Muscle layer of colon (tissue), 2 donors: Measurements from ENCODE around the gene RAD18.

Source experiments
- H3K27ac ChIP-seq: one replicate; pipeline ENCODE4 v1.7.0; 2013; ENCODE audit warnings: low read depth, mild to moderate bottlenecking, low read length, moderate library complexity
- H3K27me3 ChIP-seq, 2 donors: one replicate each; pipeline ENCODE4 v1.7.0; 2013; ENCODE audit warnings: low read length in 2 of 2, mild to moderate bottlenecking in 2 of 2; ENCODE audit not compliant: insufficient read depth in 2 of 2, control insufficient read depth in 1 of 2
- H3K36me3 ChIP-seq: one replicate; pipeline ENCODE4 v1.7.0; 2013; ENCODE audit warnings: mild to moderate bottlenecking, low read length; ENCODE audit not compliant: insufficient read depth
- H3K4me1 ChIP-seq: one replicate; pipeline ENCODE4 v1.7.0; 2013; ENCODE audit warnings: mild to moderate bottlenecking, low read length; ENCODE audit not compliant: insufficient read depth
- H3K4me3 ChIP-seq, 2 donors: one replicate each; pipeline ENCODE4 v1.7.0; 2013; ENCODE audit warnings: low read length in 2 of 2, low read depth in 1 of 2, mild to moderate bottlenecking in 1 of 2, moderate library complexity in 1 of 2
- H3K9ac ChIP-seq: one replicate; pipeline ENCODE4 v1.7.0; 2013; ENCODE audit warnings: low read length
- H3K9me3 ChIP-seq: one replicate; pipeline ENCODE4 v1.7.0; 2013; ENCODE audit warnings: mild to moderate bottlenecking, low read length
- donor health status: abdominal sarcoma.
- donor health status: Adenocarcinoma of cecum.

Gene RAD18

DNA sequence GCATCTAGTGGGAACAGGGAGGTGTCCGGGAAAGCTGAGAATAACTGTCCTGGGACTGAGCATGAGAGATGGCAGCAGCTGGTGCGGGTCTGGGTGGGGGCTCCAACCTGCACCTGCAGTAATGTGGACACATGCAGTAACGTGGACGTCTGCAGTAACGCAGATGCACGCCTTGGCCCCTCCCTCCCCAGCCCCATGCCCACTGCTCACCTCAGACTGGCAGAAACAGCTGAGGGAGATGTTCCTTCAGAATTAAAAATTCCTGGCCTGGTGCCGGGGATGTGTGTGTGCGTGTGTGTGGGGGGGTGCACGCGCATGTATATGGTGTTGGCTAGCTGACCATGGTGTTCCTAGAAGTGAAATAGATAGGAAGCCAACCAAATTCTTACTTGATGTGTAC, 107.2 kb downstream of the RAD18 start:
- no peaks in the 10 kb centered on the region for H3K4me1 ChIP-seq
- H3K27me3 ChIP-seq: no peaks in the 10 kb centered on the region
- no peak overlapping the region for H3K4me3 ChIP-seq
- H3K27ac ChIP-seq: no peak overlapping the region
- no peaks in the 10 kb centered on the region for H3K36me3 ChIP-seq
- H3K9ac ChIP-seq: no peak overlapping the region
- no peaks in the 10 kb centered on the region for H3K9me3 ChIP-seq

DNA sequence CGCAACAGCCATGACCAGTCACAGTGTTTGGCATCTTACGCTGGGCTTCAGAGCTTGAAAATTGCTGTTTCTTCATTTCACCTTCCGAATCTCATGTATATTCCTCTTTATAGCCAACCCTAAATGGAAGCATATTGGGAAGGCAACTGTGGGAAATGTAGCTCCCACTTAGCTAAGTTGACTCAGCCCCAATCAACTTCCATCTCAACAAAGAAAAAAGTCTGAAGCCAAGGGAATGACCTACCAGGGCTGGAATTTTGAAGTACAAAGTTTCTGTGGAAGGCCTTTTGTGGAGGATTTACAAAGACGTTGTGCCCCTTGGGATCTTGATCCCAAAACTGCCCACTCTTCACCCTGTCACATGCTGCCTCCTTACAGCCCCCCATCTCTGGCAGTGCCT, 108.6 kb downstream of the RAD18 start:
- no peaks in the 10 kb centered on the region for H3K27me3 ChIP-seq
- no peaks in the 10 kb centered on the region for H3K4me1 ChIP-seq
- H3K9me3 ChIP-seq: no peaks in the 10 kb centered on the region
- no peak overlapping the region for H3K4me3 ChIP-seq
- no peaks in the 10 kb centered on the region for H3K36me3 ChIP-seq
- H3K27ac ChIP-seq: no peak overlapping the region
- H3K9ac ChIP-seq: no peak overlapping the region

DNA sequence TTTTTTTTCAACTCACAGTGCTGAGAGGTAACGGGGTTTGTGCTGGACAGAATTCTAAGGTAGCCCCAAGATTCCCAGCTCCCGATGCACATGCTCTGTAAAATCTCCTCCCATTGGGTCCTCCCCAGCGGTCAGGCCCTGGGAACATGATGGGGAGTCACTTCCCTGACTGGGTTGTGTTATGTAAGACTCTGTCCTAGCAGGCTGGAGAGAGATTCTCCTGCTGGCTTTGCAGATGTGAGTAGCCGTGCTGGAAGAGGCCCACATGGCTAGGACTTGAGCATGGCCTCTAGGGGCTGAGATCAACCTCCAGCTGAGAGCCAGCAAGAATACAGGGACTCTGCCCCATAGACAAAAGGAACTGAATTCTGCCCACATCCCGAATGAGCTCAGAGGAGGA, 110.2 kb downstream of the RAD18 start:
- H3K27ac ChIP-seq: no peak overlapping the region
- no peak overlapping the region for H3K4me3 ChIP-seq
- no peaks in the 10 kb centered on the region for H3K9me3 ChIP-seq
- no peaks in the 10 kb centered on the region for H3K36me3 ChIP-seq
- H3K4me1 ChIP-seq: no peaks in the 10 kb centered on the region
- no peaks in the 10 kb centered on the region for H3K27me3 ChIP-seq
- H3K9ac ChIP-seq: no peak overlapping the region

DNA sequence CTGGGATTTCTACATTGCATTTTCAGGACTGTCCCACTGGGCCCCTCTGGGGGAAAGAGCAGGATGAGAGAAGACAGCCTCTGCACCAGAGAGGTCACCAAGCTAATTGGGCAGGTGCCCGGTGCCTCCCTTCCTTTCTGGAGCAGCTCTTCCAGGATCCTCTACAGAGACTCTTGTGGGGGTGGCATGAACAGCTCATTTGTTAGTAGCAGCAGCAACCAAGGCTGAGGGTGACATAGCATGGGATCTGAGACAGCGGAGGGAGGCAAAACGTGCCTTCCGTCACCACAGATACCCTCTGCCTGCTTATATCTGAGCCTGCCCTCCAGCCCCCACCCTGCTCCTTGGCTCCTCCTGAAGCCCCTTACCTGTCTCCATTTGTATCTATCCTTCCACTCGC, 110.8 kb downstream of the RAD18 start:
- Histone ChIP-seq H3K27me3 (no peaks in the 10 kb centered on the region), H3K9ac (no peak overlapping the region), H3K4me1 (no peaks in the 10 kb centered on the region), H3K27ac (no peak overlapping the region), H3K4me3 (no peak overlapping the region), H3K9me3 (no peaks in the 10 kb centered on the region), H3K36me3 (no peaks in the 10 kb centered on the region)

DNA sequence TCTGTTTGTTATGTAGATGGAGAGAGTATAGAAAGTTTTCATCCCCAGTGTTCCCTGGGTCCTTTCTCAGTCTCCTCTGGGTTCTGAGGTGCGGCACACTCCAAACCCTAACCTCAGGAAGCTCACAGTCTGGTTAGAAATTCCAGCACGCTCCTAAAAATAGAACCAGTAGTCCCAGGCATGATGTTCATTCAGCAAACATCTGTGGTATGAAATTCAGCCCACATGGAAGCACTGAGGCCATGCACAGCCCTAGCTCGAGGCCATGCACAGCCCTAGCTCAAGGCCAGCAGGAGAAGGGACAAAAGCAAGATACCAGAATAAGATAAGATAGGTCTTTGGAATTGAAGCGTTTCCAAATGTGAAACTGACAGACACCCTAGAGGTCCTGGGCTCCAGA, 111.6 kb downstream of the RAD18 start:
- H3K36me3 ChIP-seq: no peaks in the 10 kb centered on the region
- no peak overlapping the region for H3K27ac ChIP-seq
- no peaks in the 10 kb centered on the region for H3K27me3 ChIP-seq

DNA sequence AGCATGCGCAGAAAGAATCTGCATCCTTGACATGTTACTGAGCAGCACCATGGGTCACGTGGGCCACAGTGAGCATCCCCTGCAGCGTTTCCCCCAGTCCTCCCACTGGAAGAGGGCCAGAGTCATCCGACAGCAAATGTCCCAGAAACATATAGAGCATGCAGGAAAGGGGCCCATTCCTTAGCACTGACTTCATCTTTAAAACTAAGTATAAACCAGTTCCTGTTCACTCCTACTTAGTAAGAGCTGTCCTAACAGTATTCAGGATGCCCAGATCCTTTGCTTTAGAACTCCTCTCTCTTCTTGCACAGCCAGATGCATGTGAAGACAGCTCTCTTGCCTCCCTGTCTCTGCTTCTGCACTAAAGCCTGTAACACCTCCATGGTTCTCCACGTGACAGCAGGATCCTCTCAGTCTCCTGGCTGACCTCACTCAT, 114.6 kb downstream of the RAD18 start:
- Histone ChIP-seq H3K4me3 (no peak overlapping the region), H3K9ac (no peak overlapping the region), H3K27ac (no peak overlapping the region), H3K4me1 (no peaks in the 10 kb centered on the region), H3K36me3 (no peaks in the 10 kb centered on the region), H3K9me3 (no peaks in the 10 kb centered on the region), H3K27me3 (no peaks in the 10 kb centered on the region)

More for the DNA sequence above, 111.6 kb downstream of the RAD18 start:
- H3K9ac ChIP-seq: no peak overlapping the region
- H3K9me3 ChIP-seq: no peaks in the 10 kb centered on the region
- no peak overlapping the region for H3K4me3 ChIP-seq
- H3K4me1 ChIP-seq: no peaks in the 10 kb centered on the region

DNA sequence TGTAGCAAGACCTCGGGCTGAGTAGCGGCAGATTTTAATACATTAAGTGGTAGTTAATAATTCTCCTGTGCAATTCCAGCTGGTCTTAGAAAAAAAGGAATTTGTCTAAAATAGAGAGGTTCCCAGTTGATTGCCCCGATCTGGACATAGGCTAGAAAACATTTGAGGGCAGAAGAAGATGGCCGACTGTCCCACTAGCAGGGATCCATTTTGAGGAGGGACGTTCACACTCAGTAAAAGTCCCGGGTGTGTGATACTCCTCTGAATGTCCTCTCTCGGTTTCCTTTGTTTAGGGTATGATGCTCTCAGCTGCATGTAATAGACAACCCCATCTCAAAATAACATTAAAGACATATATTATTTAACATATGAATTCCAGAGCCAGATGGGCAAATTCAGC, 116.0 kb downstream of the RAD18 start:
- Histone ChIP-seq H3K4me1 (no peaks in the 10 kb centered on the region), H3K27me3 (no peaks in the 10 kb centered on the region)

DNA sequence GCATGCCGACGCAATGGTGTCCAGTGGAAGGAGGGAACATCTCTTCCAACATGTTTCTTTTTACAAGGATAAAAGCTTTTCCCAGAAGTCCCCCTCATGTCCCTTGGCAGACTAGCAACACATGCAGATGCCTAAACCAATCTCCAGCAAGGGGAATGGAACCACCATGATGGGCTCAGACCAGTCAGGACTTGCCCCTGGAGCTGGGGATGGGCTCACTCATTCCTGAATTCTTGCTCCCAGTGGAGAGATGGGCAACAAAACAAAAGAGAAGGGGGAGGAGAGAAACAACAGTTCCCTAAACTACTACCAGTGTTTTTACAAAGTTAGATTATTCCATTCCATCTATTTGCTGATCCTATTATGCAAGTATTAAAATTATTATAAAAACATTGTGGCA, 117.1 kb downstream of the RAD18 start:
- Histone ChIP-seq H3K9ac (no peak overlapping the region), H3K9me3 (no peaks in the 10 kb centered on the region), H3K36me3 (no peaks in the 10 kb centered on the region), H3K27ac (no peak overlapping the region), H3K4me1 (no peaks in the 10 kb centered on the region), H3K27me3 (no peaks in the 10 kb centered on the region), H3K4me3 (no peak overlapping the region)

More for the DNA sequence above, 116.0 kb downstream of the RAD18 start:
- no peaks in the 10 kb centered on the region for H3K9me3 ChIP-seq
- no peaks in the 10 kb centered on the region for H3K36me3 ChIP-seq
- no peak overlapping the region for H3K27ac ChIP-seq
- H3K4me3 ChIP-seq: no peak overlapping the region
- no peak overlapping the region for H3K9ac ChIP-seq

DNA sequence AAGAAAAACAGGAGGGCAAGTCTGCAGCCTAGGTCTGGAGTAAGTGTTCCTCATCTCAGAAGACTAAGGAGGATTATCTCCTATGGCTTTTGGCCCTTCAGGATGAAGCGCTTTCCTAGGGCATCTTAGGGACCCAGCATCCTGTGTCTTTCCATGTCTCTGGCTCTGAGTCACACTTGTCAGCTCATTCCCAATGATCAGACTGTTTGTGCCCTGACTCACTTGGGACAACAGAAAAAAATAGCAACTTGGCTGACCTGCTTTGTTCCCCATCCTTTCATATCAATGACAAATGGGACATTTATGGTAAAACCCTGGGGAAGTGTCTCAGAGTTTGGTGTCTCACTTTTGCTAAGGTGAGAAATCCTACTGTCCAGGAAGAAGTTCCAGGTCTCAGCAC, 117.6 kb downstream of the RAD18 start:
- Histone ChIP-seq H3K27me3 (no peaks in the 10 kb centered on the region), H3K4me3 (no peak overlapping the region), H3K4me1 (no peaks in the 10 kb centered on the region), H3K27ac (no peak overlapping the region), H3K9me3 (no peaks in the 10 kb centered on the region), H3K9ac (no peak overlapping the region), H3K36me3 (no peaks in the 10 kb centered on the region)

DNA sequence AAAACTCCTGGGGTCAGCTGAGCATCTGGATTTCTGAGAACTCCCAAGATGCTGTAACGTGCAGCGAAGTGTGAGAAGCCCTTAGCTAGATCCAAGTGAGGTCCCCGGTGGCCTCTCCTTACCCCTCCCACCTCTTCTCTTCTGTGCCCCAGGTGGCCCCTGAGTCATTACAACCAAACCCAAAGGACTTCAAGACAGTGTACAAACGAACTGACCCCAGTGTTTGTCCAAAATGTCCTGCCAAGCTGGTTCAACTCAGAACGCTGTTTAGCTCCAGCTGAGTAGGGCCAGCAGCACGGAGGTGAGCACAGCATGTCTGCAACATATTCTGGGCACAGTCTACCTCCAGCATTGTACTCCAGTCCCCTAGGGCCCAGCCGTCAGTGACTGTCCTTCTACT, 119.9 kb downstream of the RAD18 start:
- H3K27me3 ChIP-seq: no peaks in the 10 kb centered on the region
- H3K36me3 ChIP-seq: no peaks in the 10 kb centered on the region
- H3K4me3 ChIP-seq: no peak overlapping the region
- no peak overlapping the region for H3K27ac ChIP-seq
- no peak overlapping the region for H3K9ac ChIP-seq
- no peaks in the 10 kb centered on the region for H3K9me3 ChIP-seq
- H3K4me1 ChIP-seq: no peaks in the 10 kb centered on the region

DNA sequence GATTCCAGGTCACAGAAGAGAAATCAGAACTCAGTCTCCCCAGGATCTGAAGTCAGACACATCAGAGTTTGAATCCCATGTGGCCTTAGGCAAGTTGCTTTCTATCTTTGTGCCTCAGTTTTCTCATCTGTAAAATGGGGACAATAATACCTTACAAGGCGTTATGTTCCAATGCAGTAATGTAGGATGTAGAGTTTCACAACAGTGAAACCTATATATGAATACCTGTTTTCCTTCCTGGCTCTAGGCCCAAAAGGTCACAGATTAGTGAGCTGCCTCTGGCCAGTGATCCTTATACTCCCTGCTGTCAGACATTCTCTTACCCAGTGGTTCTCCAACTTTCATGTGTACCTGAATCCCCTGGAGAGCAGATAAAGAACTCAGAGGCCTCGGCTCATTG, 121.0 kb downstream of the RAD18 start:
- Histone ChIP-seq H3K9me3 (no peaks in the 10 kb centered on the region), H3K4me1 (no peaks in the 10 kb centered on the region), H3K27me3 (no peaks in the 10 kb centered on the region), H3K9ac (no peak overlapping the region), H3K36me3 (no peaks in the 10 kb centered on the region), H3K27ac (no peak overlapping the region), H3K4me3 (no peak overlapping the region)

DNA sequence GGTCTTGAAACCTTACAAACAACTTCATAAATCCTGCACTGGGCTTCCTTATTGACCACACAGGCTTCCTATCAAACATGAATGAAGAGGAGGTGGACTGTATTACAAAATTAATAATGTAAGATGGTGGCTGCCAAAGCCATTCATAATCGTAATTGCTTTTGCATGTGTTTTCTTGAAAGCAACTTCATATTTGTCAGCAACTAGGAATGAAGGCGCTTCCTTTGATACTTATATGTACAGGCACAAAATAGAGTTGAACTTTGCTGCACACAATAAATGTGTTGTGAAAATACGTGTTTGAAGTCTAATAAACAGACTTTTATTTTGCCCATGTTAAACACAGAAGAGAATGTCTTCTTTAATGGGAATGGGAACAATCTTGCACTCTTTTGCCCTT, 121.8 kb downstream of the RAD18 start:
- Histone ChIP-seq H3K4me1 (no peaks in the 10 kb centered on the region), H3K9ac (no peak overlapping the region), H3K27ac (no peak overlapping the region), H3K36me3 (no peaks in the 10 kb centered on the region), H3K4me3 (no peak overlapping the region), H3K9me3 (no peaks in the 10 kb centered on the region), H3K27me3 (no peaks in the 10 kb centered on the region)
